Measurements from ENCODE around the gene SEMA3C.

SEMA3C gene

DNA sequence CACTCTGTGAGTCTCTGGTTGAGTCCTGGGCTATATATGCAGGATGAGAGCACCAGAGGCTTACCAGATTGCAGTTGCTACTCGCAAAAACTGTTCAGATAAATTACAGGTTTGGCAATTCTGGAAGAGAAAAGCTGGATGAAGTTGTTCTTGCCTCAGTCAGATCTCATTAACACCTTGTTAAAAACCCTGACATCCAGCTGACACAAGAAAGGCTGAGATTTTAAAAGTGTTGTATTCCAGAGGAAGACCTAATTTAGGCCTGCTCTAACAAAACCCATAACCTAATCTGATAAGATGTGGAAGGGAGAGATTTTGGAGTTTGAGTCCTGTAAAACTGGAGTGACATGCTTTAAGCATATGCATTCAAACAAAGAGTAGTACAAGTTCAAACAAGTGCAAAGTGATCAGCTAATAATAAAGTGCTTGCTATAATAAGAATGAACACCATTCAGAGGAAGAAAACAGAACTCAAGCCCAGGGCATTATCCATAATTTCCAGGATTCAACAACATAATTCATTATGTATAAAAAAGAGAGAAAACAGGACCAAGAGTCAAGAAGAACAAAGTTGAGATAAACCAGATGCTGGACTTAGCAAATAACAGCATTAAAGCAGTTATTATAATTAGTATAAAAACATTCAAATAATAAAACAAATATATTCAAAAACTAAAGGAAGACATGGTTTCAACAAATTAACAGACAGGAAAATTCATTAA is 144.9 kb downstream of the SEMA3C start:
- no peak for DNase-seq

DNA sequence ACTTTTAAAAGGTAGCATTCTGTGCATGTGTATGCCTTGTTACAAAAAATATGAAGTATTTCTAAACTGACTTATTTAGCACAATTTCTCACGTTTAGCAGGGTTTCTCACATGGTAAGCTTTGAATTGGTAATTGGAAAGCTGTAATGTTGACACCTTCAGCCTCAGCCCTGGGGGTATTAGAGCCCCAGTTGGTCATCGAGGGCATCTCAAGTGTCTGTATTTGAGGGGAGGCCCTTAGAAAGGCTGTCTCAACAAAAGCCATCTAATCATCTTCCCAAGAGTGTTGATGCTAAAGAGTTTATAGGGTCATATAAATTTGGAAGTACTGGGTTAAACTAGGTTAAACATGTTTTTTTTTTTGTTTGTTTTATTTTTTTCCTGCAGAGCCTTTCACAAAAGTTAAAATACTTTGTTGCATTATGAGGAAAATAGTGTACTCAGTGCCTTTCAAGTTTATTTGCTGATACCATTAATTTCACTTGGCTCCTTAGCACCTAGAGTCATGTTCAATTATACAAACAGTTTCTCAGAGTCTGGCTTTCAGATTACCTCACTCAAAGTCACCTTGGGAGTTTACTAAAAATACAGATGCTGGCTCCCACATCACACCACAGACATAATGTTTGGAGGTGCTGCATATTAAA is 146.4 kb downstream of the SEMA3C start:
- no peak for DNase-seq

DNA sequence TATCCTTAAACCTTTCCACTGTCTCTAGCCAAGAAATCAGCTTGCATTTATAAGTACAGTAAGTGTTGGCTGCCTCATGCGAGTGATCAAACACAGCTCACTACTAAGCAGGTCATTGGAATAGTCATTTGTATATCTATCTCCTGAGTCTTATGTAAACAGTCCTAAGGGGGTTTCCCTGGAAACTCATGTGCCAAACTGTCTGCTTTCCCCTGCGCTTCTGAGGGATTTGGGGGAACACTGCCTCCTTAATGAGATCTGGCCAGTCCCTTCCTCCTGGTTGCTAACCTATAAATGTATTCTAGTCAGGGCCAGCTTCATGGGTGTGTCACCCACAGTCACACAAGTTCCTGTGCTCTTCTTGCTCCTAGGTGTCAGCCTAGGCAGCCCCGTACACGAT is 147.3 kb downstream of the SEMA3C start:
- DNase-seq: no peak

DNA sequence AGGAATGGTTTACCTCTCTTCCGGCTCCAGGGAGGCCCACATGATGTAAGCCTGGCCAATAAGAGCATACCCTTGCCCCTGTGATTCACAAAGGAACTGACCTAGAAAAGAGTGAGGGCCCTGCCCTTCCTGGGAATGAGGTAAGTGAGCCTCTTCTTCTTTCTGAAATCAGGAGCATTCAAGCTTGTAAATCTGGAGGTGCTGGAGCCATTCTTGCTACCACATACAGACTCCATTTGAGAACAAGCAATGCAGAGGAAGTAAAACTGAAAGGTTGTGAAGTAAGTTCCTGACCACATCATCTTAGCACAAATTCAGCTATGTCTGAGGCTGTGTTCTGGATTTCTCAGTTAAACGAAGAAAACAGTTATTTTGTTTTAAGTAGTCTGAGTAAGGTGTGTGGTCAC is 148.2 kb downstream of the SEMA3C start:
- no peak for DNase-seq

DNA sequence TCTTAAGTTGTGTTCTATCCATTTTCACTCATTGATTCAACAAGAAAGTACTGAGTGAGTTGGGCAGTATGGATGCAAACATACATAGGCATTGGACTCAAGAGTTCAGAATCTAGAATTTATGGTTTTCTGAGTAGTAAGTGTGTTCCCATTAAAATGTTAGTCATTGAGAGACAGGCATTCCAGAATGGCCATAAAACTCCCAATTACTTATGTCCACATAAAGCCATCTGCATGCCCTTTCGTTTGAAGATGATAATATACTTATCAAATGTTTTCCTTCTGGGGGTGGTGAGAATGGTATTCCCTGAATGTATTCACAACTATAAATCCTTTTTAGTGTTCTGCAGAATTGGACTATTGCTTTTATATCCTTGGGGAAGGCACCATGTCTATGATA is 148.8 kb downstream of the SEMA3C start:
- DNase-seq: no peak

DNA sequence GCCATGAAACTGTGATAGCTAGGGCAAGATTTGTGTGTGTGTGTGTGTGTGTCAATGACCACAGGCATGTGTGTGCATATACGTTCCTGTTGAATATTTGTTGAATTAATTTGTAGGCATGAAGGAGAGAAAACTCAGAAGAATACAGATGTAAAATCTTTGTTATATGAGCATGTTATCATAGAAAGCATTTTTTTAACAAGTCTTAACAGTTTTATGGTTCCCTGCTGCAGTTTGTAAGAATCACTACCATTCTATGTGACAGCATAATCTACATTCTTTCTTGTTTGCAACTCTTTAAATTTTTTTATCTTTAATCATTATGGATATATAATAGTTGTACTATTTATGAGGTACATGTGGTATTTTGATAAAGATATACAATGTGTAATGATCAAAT is 150.1 kb downstream of the SEMA3C start:
- DNase-seq: no peak

DNA sequence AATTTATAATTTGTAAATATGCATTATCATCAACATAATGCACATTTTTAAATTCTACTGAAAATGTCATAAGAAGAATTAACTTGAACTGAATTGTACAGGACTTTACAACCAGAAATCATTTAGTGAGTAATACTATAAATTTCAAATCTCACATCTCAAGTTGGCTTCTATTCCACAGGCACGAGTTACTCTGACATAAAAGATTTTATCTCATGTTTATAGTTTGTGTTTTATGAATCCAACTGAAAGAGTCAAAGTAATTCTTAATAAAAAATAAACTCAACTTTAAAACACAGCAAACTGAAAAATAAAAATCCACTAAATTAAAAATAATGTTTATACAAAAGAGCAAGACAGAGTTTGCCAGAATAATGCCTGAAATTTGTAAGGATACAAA is 151.2 kb downstream of the SEMA3C start:
- no peak for DNase-seq

DNA sequence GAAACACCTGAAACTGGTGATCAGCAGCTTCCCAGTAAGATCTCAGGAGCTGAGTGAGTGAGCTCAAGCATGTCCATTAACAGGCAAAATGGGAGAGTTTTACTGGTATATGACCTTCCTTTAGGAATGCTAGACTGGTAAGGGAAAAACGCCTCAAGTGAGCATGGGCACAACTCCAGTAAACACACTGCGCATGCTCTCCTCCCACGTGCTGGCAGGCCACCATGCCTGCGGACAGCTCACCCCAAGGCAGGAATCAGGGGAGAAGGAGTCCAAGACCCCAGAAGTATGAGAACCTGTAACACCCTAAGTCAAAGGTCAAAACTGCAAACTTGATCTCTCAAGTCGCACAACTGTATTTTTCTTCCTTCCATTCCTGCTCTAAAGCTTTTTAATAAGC is 152.1 kb downstream of the SEMA3C start:
- DNase-seq: no peak

DNA sequence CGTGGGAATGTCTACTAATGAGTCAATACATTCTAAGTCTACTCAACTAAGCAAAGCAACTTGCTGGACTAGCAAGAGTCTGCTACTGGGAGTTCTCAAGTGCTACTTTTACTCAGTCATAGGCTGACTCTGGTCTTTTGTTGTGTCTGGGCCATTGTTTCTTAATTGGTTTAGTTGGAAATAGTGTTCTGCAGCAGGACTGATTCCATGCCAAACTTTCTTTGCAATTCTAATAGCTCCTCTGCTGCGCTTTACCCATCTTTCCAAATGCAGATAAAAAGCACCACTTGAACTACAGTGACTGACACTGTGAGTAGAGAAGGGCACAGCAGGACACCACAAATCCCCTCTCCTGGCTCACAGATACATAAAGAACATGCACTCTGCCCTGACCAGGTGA is 154.7 kb downstream of the SEMA3C start:
- DNase-seq: no peak

DNA sequence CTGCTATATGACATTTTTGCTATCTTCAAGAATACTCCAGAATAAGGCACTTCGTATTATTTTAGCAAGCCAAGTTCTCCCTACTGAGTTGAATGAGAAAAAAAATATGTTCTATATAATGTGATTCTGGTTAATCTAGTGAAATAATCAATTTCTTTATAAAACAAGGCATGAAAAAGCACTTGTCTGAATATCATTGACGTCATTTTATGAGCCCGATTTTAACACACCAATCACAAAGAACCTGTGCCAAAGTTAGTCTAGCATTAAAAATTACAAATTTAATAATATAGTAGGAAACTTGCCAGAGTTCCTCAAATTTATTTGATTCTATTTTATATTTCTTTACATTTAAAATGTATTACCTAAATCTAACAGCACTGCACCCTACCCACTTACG is 155.1 kb downstream of the SEMA3C start:
- DNase-seq: no peak

DNA sequence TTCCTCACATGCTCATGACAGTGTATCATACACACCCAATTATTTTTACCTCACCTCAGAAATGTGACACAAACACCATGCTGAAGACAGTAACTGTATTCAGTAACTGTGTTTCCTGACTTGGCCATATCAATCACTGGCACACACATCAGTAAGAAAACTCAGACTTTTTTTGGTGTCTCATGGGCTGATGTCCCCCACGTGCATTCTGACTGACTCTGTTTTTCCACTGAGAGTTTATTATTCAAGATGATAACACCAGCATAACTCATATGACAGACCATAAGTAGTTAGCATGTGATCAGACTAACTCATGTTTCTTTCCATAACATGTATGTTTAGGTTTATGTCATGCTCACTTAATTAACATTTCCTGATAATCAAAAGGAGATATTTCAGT is 155.6 kb downstream of the SEMA3C start:
- DNase-seq: no peak

DNA sequence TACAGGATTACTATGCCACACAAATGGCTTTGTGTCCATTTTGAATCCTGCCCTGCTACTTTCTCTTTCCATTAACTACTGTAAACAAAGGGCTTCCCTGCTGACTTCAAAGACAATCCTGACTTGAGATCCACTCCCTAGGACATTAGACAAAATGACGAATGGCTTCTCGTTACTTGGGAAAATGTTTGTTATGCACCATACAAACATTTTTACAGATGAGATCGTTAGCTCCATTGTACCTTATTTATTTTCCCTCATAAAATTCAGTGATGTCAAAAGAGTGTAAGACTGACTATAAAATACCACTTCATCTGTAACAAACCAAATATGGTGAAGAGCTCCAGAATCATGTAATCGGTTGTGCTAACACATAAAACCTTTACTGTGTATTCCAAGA is 158.6 kb downstream of the SEMA3C start:
- no peak for DNase-seq

DNA sequence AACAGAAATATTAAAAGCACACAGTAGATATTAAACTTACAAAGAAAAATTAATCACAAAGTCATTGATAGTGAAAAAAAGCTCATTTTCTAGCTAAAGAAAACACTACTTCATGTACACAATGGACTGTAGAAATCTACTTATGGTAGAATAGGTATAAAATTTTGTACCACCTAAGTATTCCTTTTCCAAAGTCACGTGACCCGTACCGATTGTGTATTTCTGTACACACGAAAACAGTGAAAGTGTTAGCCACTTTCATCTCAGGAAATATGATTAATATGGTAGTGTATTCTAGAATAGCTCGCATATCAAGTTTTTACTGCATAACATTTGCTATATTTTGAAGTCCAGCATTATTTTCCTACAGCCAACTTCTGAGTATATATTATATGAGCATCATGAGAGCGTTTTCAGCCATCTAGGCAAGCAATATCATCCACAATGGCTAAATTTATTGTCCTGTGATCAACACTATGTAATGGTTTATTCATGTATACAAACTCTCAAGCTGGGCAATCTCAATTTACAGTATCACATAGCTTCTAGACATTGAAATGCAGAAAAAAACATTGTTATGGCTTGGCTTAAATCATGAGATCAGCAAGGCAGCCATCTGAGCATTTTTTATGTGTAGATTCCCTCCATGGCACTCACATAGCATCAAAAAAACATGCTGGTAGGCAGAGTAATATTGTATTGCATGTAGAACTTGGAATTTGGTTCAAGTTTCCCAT is 165.7 kb downstream of the SEMA3C start:
- DNase-seq: no peak

DNA sequence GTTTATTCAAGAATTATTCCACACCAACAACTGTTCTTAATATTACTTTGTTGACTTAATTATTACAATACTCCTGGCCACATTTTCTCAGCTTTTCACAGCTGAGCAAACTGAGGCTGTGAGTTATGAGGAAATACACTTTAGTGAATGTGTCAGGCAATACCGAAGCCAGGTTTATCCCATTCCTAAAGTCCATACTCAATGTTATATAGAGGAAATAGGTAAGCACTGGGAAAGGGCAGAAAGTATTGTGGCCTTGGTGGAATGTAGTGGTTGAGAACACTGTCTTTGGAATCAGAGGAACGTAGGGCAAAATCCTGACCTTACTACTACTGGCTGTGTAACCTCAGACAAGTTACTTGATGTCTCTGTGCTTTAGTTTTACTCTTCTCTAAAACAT is 169.6 kb downstream of the SEMA3C start:
- no peak for DNase-seq

DNA sequence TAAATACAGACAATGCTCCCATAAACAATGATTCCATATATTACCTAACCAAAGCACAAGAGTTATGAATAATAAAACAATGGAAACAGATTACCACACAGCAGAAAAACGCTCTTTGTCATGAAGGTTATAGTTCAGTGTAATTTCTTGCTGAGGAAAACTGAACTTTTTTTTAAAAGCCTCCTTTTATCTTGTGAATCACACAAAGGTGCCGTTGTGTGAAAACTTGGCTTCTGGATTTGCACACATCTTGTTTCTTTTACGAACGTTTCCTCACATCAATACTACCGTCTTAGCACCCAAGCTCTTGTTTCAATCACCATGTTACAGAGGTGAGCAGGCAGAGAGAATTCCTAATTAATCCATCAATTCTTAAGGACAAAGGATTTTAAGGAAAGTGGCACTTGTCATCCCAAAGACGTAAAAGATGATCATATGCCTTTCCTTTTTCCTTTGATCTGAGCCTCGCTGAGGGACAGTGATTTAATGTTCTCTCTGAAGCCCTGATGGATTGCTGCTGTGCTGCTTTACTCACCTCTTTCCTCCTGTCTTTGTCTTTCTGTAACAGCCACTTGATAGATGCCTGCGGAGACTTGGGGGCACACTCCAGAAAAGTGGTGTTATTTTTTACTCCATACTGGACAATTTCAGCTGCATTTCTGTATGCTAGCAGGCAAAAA is 170.3 kb downstream of the SEMA3C start:
- no peak for DNase-seq

DNA sequence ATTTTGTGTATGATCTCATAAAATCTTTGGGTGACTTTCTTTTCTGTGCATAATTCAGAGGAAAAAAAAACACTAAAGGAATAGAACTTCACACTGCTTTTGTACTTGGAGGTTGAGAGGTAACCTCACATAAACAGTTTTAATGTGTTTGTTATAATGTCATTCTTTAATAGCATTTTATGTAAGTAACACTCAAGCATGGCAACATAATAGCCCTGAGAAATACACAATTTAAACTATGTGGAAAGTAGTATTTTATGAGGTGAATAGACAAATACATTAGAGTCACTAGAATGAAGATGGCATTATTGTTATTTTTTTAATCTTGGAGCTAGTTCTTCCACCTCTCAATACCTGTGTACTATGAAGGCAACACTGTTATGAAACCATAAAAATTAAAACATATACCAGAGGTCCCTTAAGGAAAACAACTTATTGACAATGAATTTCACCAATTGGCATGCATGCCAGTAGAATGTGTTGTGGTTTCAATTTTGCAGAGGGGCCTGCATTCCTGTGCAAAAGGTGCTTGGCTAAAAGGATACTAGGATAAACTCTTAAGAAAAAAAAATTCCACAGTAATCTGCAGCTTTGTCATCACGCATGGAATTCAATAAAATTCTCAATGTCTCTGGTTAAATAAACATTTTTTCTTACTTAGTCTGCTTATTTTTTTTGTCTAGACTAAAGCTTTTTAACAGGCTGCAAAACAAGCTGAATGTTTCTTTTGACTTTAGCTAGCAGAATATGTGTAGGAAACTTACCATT is 177.9 kb downstream of the SEMA3C start:
- no peak for DNase-seq

DNA sequence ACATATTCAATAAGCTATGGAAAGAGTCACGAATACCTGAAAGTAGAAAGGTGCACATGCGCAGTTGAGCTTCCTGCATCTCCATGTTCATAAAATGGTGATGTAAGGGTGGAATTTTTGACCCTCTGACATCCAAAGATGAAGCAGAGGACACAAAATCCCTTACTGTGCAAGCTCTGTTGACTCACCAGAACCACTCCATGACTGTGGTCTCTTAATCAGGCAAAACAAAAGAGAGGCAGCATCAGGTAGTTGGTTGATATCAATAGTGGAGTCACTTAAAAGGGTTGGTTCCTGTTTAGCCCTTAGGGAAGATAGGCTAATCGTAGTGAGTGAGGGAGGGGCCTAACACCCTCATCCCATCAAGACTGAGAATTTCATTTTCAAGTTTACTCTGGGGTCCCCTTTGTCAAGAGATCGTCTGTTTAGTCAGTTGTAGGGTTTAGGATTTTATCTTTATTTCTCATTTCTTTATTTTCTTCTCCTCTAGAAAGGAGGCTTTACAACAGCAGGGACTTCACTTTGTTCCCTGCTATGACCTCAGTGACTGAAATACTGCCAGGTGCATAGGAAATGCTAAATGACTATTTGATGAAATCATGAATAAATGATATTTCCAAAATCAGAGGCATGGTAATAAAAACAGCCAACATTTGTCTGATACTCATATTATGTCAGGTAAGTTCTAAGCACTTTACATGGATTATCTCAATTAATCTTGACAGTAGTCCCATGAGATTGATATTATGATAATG is 182.3 kb downstream of the SEMA3C start:
- no peak for DNase-seq

DNA sequence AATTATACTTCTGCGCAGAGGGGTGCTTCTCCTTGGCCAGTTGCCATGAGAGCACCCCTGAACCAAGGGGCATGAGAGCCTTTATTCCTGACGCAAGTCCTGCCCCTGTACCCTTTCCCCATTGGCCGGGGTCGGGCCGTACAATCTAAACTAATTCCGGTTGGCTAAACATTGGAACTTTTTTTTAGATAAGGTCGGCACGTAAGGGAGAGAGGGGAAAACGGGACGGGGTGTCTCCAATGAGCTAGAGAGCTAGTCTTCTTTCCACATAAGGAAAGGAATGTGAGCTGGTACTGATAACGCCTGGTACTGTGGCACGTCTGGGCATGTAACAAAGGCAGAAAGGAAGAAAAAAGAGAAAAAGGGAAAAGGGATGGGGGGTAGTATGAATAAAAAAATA is 183.5 kb downstream of the SEMA3C start:
- no peak for DNase-seq

DNA sequence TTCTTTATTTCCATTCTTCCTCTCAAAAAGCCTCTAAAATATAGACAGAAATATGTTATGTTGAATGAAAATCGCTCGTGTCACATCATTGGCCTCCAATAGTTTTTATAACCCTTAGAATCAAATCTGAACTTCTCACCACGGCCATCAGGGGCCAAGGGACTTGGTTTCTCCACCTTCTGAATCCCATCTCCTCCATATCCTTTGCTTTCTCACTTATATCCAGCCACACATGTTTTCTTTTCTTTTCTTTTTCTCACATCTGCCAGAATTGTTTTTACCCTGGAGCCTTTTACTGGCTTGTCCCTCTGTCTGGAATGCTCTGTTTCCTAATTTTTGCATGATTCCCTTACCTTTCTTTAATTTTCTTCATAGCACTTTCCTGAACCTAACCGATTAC is 184.8 kb downstream of the SEMA3C start:
- no peak for DNase-seq

DNA sequence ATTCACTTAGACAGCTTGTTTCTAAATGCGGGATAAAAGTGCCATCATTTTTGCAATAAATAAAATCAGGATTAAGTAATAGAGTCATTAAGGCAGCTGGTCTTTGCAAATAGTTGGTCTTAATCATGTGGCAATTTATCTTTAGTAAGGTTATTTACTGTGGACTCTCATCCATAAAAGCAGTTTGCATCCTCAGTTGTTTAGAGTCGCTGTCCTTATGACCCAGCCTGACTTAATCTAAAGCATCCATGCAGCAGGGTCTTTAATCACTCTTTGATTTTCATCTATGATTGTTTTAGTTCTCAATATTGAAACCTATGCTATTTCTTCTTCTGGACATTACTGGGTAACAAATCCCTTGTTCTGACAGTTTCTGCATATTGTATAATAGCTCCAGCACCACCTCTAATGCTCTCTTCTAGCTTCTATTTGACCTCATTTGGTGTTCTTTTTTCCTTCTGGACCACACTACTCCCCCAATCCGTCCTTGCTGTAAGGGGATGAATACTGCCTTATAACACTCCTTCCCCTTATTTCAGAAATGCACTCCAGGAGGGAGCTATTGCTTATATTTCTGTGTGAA is 185.4 kb downstream of the SEMA3C start:
- DNase-seq: no peak

DNA sequence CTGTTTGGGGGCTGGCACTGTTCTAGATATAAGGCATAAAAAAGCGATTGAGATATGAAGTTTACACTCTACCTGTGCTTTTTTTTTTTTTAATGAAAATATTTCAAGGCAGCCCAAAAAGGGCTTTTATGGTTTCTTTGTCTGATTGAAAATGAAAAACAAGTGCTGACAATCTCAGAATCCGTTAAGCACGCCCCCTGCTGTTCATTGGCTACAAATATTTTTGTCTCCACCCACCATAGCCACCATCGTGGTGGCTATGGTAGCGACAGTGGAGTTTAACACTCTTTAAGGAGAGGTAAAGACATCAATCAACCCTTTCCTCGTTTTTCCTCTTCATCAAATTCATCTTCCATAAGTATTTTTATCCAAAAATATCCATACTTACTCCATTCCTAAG is 186.2 kb downstream of the SEMA3C start:
- DNase-seq: no peak

DNA sequence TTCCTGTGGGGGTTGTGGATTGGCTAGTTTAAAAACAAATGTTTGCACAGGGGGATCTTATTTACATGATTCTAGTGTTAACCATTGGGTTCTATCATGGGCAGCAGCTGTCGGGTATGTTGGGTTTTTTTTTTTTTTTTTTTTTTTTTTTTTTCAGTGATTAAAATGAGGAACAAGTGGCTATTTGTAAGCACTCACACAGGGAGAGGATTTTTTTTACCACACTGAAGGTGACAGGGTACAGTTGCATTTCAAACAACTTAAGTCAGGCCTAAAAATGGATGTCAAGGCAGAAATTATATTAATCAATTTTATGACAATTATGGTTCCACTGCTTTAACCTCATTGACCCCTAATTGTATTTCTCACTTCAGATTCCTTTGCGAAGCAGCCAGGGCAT is 187.6 kb downstream of the SEMA3C start:
- DNase-seq: no peak

Measured in NCI-H1694 treated with DMSO at 0.1 percent for 48 hours (cell line).